Activated CD8-positive, alpha-beta memory T cell treated with anti-CD3 and anti-CD28 coated beads, Interleukin-2, amount 50 U/mL, for 24 hours (primary cell): ENCODE results near the gene NR3C2.
"Not testable (repeated sequence)": the region's sequence is repeated elsewhere in the genome, so short reads cannot be mapped to it uniquely, and the experiment has no call there.

ENCODE experiments used
- DNase-seq: peaks from one replicate; pipeline ENCODE4 v3.0.0-alpha.2; 2020; ENCODE audit errors: extremely low read depth

NR3C2 gene

DNA sequence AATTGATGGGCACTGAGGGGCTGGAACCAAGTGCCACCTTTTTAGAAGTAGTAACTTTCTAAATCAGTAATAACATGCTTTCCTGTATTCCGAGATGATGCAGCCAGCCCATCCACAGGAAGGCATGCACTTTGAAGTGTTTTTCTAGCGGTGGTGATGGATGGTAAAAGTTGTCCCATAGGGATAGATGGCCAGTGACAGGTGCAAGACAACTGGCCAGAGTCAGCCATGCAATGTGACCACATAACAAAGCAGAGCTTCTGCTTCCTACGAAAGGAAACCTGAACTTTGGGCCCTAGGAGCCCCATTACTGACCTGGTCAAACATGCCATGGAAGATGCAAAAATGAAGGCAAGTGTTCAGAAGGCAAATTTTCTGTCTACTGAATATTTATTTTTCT is 72.3 kb downstream of the NR3C2 start:
- no peak for DNase-seq

DNA sequence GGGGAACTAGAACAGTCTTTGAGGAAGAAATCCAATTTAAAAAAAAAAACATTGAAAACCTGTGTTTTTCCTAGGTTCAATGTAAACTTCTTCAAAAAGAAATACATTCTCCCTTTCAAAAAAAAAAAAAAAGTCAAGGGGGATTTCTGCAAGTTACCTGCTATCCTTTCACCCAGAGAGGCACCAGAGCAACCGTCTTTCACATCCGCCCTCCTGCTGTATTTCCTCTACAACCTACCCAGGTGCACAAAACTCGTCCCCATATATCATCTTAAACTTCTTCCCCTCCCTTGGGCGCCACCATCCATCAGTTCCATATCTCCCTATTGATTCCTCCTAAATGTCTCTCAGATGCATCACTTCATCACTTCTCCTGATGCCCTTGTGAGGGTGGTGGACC is 74.5 kb downstream of the NR3C2 start:
- DNase-seq, result no peak

DNA sequence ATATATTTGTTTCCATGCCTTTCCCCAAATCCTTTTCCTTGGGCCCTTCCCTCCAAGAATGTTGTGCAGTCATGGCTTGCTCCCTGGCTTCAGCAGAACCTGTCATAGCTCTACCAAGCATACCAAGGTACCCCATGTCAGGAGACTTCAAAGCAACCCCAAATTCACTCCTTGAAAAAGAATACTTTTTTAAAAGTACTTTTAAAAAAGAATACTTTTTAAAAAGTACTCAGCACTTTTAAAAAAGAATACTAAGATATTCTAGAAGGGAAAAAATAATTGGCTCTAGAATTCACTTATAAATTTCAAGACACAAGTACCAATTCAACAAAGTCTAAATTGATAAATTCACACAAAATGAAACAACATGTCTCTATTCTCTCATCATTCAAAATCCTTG is 76.0 kb downstream of the NR3C2 start:
- no peak for DNase-seq

DNA sequence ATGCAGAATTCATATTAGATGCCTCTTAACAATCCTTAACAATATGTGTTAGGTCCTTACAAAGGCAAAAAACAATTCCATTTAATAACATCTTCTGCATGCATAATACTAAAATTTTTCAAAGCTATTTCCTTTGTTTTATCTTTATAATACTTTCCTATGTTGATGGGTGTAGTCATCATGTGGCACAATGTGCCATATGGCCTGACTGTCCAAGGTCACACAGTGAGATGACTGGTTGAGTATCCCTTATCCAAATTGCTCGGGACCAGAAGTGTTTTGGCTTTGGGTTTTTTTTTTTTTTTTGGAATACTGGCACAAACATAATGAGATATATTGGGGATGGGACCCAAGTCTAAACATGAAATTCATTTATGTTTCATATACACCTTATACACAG is 77.7 kb downstream of the NR3C2 start:
- no peak for DNase-seq

DNA sequence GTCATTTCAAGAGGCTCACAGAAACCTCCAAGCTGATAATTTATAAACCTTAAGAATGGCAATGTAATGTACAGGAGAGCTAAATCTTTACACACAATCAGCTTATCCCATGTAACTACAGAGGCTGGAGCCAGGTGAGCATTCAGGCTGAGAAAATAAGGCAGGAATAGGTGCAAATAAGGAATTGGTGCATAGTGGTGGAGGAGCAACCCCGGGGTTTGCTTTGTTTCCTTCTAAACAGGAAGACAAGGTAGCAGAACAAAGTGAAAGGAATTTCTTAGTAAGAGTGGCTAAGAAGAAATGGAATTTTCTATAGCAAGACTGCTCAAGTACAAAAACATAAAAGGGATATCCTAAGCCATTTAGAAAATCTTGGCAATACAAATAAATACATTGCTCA is 82.4 kb downstream of the NR3C2 start:
- DNase-seq, result no peak

DNA sequence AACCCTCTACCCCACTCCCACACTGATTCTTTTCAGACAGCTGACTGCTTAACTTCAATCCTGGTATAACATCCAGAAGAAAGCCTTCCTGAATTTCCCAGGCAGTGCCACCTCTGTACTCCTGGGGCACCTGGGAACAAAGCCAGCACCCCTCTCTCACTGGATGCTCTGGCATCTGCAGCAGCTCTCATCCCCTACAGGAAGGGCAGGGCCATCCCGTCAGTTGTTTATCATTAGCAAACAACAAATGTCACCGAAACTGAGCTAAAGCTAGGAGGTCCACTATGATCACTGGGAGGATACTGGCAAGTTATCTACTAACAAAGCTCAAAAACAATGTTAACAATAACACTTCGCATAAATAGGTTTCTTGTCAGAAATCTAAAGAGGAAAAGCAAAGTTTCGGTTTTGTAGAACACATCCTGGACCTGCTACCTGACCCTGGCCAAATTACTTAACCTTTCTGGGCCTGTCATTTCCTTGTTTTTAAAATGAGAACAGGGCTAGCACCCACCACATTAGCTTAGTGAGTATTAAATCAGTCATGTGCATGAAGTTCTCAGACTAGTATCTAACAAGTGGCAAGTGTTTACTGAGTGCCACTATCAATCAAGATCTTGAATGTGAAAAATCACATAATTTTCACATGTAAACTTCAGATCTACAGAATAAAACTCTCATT is 86.6 kb downstream of the NR3C2 start:
- no peak for DNase-seq

DNA sequence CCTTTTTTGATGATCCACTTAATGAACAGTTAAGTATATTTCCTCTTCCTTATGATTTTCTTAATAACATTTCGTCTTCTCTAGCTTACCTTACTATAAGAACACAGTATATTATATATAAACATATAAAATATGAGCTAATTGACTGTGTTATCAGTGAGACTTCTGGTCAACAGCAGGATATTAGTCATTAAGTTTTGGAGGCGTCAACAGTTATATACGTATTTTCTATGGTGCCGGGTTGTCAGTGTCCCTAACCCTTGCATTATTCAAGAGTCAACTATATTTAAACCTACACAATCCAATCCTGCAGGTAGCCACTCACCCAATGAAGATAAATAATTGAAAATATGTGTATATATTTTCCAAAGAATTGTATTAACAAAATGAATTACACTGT is 88.0 kb downstream of the NR3C2 start:
- DNase-seq, result no peak

DNA sequence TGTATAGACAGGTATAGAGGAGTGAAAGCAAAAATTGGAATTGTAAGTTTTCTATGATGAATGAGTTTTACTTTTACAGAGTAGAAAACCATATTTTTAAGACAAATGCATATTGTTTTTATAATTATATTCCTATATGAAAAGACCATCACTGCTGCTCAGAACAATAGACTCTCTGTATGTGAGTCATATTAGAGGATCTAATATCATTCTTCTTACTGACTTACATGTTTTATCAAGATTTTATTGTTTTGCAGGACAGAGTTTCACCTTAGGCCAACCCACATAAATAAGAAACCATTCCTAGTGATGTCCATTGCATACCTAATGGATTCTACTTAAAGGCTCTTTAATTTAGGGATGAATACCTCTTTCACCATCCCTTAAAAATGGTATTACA is 88.6 kb downstream of the NR3C2 start:
- no peak for DNase-seq

DNA sequence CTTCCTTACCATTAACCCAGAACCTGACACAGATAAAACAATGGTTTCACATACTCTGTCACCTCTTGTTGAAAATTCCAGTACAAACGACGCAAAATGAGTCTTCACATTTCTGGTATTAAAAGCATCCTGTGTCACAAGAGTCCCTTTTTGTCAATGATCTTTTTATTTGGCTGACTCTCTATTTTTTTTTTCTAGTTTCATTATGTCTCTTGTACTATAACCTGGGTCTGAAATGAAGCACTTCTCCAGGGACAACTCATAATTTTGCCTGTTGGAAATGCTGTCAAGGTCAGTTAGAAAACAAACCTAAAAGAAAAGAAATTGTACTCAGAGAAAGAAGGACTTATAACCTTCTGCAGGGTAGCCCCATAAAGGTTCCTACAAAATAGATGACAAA is 93.1 kb downstream of the NR3C2 start:
- no peak for DNase-seq

DNA sequence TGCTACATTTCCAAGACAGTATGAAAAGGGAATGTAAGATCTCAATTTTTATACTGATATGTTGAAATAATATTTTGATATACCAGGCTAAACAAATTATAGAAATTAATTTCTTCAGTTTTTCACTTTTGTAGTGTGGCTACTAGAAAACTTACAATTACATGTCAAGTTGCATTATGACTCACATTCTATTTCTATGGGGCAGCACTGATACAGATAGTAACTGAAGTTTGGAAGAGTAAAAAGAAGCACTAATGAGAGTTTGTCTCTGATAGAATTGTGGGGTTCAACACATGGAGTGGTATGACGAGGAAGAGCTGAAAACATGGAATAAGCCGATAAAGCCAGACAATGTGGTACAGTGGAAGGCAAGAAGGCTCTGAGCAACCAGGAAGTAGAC is 95.6 kb downstream of the NR3C2 start:
- DNase-seq, result no peak

DNA sequence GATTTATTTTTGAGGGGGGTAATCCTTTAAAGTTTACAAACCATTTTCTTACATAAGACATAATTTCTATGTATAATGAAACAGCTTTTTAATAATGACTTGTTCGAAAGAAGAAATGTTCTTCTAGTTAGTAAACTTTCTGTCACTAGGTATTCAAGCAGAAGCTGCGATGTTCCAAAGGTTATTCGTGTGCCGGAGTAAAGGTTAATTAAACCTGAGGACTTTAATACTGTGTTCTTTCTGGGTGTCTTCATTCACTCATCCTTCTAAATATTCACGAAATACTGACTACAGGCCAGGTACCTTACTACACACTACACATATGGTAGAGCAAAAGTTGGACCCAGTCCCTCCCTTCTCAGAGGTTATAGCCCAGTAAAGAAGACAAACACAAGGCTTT is 96.7 kb downstream of the NR3C2 start:
- DNase-seq, result no peak

DNA sequence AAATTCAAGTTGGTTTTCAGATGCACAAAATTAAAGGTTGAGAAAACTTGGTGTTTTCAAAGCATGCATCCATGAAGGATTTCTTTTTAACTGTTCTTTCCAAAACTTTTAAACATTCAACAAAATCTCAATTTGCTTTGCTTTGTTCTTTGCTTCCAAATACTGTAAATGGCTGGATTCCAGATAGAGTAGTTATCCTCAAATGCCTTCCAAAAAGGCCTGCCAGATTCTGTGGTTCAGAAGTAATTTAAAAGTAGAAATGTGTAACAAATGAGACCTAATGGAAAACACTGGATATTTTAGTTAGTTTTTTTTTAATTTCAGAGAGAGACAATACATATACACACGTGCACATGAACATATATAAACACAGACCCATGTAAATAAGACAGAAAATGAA is 97.3 kb downstream of the NR3C2 start:
- no peak for DNase-seq

DNA sequence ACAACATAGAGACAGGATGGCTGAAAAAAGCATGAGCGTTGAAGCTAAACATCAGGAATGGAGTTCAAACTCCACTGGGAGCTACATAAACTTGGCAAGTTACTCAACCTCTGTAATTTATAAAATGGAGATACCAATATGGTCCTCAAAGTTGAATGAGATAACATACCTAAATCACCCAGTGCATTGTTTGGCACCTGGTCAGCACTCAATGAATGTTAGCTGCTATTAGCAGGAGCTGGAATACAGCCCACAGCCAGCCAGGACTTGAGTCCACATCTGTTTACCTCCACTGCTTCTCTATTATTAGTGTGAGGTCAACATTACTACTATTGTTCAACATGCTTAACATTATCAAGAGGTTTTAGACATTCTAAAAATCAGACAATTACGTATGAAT is 97.9 kb downstream of the NR3C2 start:
- no peak for DNase-seq

DNA sequence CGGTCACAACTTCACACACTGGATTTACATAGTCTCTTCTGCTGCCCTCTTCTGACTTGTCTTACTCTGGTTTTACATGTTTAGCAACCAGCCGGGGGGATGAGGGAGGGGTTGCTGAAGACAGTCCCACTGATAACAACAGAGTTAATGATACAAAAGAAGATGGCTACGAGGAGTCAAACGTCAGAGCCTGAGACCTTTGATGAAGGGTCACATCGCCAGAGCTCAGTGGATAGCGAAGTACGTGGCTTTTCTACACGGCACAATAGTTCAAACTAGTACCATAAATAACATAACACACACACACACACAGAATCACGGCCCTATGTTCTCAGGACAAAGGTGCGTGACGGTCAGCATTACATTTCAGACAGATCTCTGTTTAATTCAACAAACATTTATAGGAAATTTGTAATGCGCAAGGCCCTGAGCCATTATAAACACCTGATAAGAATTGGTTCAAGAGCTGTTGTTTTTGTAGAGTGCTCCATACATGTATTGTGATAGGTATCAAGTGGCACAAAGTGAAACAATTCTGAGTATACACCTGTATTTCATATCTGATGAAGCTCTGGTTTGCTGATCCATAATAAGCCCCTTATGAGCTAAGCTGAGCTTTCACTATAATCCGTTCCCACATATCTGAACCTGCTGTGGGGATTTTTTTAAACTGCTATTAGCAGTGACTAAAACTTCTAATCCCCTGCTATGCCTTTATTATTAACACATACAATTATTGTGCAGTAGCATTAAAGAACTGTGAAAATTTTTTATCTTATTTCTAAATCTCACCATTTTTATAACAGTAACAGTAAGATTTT is 100.0 kb downstream of the NR3C2 start:
- DNase-seq, result no peak

DNA sequence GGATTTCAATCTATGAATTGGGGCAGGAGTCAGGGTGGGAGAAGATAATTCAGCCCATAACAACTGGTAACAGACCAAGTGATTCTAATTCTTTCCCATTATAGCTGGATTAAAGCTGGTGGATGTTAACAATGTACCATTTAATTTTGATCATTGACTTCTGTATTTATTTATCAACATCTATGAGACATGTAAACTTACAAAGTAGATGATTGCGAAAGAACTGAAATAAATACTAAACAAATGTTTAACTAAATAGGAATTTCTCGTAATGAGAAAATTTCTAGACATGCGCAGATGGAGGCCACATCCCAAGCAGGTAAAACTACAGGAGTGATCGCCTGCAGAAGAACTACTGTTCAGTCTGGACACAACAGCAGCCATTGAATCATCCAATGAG is 107.1 kb downstream of the NR3C2 start:
- DNase-seq, result no peak

DNA sequence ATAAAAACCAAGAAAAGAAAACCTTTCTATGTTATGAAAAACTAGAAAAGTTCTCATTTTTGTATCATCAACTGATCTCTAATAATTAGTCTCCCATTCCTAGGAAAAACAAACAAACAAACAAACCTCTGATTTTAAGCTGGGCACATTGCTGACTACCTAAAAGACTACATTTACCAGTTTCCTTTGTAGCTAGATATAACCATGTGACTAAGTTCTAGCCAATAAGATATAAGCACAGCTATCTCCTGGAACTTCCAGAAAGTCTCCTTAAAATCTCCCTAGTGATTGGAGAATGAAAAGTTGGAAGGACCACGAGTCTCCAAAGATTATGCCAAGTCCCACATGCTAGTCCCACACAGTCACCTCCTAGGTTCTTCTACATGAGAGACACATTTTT is 108.9 kb downstream of the NR3C2 start:
- no peak for DNase-seq

DNA sequence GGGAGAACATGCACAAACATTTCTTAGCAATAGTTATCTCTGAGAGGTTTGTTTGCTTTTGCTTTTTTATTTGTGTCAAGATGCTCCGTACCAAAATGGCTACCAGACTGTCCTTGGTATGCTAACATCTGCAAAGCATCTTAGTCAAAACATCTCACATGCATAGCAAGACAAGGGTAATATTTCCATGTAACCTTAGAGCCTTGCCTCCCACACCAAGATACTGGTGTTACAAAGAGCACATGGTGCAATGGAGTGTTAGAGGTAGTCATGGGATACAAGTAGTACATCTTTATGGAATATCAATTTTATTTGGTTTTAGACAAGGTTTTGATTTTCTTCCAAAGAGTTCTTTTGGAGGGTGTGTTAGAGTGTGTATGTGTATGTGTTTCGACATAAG is 109.7 kb downstream of the NR3C2 start:
- no peak for DNase-seq

DNA sequence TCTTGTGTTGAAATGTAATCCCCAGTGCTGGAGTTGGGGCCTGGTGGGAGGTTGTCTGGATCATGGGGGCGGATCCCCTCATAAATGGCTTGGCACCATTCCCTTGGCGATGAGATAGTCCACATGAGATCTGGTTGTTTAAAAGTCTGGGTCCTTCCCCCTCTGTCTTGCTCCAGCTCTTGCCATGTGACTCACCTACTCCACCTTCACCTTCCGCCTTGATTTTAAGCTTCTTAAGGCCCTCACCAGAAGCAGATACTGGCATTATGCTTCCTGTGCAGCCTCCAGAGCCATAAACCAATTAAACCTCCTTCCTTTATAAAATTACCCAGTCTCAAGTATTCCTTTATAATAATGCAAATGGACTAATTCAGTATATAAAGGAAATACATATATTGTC is 111.5 kb downstream of the NR3C2 start:
- no peak for DNase-seq

DNA sequence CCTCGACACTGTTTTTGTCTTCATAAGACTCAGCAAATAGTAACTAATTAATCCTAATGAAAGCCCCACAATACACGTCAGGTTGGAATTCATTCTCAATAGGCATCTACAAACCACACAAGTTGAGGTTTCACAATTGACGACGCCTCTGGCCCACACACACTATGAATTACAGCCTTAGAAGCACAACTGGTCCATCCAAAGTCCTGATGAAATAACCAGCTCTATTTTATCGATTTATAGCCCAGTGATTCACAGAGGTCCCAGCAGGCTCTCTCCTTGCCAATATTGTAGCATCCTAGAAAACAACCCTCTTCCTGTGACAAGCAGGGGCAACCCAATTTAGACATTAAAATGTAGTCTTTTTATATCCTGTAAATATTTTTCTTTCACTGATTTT is 112.1 kb downstream of the NR3C2 start:
- DNase-seq, result no peak

DNA sequence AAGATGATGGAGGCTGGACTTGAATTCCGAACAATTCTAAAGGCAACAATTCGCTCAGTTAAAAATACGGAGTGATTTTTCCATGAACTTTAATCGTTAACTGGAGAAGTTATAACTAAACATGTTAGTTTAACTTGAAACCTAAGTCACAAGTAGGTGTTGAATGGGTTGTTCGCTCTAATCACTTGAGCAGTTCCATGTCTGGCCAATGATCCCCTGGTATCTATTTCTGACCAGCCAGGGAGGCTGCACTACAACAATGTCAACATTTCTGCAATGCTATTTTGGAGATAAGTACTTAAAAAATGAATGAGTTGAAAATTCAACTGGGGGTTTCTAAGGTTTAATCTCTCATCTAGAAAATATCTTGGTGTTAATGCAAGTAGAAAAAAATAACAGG is 112.5 kb downstream of the NR3C2 start:
- no peak for DNase-seq

DNA sequence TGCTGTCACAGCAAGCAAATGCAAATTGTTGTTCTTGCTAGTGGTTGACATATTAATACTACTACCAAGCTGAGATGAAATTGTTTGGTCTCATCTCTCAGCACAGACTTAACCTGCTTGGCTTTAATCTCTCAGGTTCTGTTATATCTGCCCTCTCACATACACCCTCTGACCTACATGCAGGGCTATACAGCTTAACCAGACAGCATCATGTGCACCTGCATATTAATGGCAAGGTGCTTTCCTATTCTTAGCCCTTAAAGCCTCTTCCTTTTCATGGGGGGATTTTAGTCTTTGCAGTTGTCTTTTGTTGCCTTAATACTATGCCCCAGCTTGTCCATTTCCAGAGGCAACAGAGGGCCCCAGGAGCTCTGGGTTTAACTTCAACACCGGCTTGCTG is 114.5 kb downstream of the NR3C2 start:
- no peak for DNase-seq

DNA sequence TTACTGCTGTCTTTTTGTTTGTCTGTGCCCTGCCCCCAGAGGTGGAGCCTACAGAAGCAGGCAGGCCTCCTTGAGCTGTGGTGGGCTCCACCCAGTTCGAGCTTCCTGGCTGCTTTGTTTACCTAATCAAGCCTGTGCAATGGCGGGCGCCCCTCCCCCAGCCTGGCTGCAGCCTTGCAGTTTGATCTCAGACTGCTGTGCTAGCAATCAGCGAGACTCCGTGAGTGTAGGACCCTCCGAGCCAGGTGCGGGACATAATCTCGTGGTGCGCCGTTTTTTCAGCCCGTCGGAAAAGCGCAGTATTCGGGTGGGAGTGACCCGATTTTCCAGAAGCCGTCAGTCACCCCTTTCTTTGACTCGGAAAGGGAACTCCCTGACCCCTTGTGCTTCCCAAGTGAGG is 118.9 kb downstream of the NR3C2 start:
- not testable (repeated sequence) for DNase-seq

DNA sequence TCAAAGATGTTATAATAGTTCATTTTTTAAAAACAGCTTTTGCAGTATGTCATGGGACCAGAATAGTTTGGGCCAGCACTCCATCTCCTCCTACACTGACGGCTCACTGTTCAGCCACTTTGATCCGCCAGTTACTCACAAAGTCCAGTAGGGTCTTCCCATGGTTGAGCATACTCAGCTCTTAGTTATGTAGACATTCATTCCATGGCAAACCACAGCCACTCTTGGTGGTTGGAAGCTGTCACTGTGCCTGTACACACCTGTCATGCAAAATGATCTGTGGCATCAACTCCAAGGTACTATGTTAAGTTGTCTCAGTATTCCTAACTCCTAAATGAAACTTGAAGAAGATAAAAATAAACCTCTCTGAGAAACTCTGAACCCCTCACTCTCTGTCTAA is 127.2 kb downstream of the NR3C2 start:
- DNase-seq, result no peak
